Testis (tissue), 2 donors: Measurements from ENCODE around the gene DACH2.

ENCODE experiments used
- POLR2A ChIP-seq: fragments of 450-650 bp; IDR thresholded peaks from one replicate; pipeline ENCODE4 v1.6.1; 2017; ENCODE audit warnings: antibody characterized with exemption, mild to moderate bottlenecking, moderate library complexity
- TF ChIP-seq, protein P1 (sequence below), 3 experiments: fragments of 450-650 bp in 2 of 3; fragments of 200-600 bp in 1 of 3; sonication (generic) in 1 of 3; IDR thresholded peaks; one replicate each; pipeline ENCODE4 v1.5.1; 2016 to 2019; ENCODE audit warnings: antibody characterized with exemption in 3 of 3, mild to moderate bottlenecking in 2 of 3, moderate library complexity in 1 of 3

- TF ChIP-seq, protein P1, sequence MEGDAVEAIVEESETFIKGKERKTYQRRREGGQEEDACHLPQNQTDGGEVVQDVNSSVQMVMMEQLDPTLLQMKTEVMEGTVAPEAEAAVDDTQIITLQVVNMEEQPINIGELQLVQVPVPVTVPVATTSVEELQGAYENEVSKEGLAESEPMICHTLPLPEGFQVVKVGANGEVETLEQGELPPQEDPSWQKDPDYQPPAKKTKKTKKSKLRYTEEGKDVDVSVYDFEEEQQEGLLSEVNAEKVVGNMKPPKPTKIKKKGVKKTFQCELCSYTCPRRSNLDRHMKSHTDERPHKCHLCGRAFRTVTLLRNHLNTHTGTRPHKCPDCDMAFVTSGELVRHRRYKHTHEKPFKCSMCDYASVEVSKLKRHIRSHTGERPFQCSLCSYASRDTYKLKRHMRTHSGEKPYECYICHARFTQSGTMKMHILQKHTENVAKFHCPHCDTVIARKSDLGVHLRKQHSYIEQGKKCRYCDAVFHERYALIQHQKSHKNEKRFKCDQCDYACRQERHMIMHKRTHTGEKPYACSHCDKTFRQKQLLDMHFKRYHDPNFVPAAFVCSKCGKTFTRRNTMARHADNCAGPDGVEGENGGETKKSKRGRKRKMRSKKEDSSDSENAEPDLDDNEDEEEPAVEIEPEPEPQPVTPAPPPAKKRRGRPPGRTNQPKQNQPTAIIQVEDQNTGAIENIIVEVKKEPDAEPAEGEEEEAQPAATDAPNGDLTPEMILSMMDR (IDR thresholded peaks at IDR 0.05), result no peak
- TF ChIP-seq POLR2A, result no peak
These were observed 200.4 kb downstream of the DACH2 start for GRCh38 chrX:86348669-86349068.
